ENCODE data around the gene ADK.
"Not testable (repeated sequence)": the region's sequence is repeated elsewhere in the genome, so short reads cannot be mapped to it uniquely, and the experiment has no call there.

Gene ADK

DNA sequence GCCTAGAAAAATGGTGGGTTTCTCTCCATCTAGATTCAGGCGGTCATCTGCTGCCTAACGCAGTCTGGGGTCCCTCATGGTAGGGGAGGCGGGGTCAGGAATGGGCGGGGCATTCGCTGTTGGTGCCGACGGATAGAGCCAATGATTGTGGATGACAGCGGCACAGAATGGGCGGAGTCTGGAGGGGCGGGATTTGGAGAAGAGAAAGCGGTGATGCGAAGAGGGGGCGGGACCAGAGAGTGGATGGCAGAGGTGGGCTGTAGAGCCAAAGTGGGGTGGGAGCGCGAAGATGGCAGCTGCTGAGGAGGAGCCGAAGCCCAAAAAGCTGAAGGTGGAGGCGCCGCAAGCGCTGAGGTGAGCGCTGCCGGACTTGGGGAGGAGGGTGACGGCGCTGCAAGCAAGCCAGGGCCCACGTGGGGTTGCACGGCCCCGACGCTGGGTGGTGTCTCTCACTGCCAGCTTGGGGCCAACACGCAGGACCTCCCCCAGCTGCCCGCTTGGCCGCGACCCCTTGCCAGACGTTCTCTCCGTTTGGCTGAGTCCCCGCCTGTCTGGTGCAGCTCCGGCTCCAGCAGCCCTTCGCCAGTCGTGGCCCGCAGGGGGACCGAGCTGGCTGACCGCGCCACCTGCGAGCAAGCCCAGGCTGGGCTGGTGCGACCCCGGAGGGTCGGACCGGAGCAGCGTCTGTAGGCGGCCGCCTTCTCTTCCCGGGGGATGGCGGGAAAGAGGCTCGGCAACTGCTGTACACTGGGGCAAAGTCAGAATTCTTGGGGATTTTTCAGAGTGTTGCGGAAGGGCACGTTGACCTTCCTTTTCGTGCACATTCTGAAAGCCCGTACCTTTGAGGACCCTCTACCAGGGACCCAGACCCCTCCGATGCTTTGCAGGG is at the start of gene ADK:
TSS of gene ADK (plus strand) at position 232 of the 889 bp plus-strand sequence. CDS start at position 290, 58 bp downstream.
- DNase-seq, result peak; percentile 99

DNA sequence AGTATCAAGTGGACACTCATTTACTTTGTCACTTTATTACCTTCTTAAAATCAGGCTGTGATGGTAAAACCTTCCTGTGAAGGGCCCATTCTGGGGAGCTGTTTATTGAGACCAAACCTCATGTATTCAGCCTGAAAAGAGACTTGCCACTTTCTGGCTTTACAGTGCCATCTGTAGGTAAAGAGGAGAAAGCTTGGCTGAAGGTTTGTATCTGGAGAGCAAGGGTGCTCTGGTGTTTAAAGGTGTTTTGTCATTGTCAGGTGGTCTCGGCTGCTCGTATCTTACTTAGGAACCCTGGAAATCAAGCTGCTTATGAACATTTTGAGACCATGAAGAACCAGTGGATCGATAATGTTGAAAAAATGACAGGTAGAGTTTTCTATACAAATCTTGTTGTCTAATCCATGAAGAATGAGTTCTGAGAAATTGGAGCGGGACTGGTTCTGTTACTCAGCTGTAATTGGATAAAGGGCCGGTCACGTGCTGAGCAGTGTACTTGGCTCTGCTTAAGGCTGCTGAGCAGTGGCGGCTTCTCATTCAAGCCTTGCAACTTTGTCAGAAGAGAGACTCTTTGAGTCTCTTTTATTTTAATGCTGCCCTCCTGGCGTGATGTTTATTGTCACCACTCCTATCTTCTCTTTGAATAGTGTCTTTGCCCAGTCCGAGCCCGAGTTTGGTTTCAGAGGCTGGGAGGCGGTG is 47.3 kb upstream of the ADK start:
- DNase-seq, result peak; percentile 24

DNA sequence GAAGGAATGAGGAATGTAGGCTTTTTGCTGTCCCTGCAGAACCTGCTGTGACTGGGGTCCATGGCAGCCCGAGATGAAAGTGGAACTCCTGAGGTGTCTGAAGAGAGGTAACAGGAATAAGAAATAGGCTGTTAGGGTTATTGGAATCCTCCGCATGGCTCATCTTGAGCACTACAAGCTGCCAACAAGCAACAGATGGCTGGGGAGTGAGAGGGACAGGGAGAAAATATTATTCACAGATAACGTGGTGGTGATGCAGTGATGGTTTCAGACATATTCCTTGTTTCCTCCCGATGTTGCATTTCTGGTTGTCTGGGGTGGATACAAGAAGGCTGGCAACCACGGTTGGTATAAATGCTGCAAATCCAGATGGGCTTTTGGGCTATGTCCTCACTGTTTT is 46.5 kb upstream of the ADK start:
- DNase-seq, result no peak

DNA sequence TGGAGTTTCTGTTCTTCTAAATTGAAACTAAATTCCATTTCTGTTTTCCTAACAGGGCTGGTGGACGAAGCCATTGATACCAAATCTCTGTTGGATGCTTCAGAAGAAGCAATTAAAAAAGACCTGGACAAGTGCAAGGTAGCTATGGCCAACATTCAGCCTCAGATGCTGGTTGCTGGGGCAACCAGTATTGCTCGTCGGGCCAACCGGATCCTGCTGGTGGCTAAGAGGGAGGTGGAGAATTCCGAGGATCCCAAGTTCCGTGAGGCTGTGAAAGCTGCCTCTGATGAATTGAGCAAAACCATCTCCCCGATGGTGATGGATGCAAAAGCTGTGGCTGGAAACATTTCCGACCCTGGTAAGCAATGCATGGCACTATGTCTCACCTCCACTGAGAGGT is 46.0 kb upstream of the ADK start:
- DNase-seq, result no peak

DNA sequence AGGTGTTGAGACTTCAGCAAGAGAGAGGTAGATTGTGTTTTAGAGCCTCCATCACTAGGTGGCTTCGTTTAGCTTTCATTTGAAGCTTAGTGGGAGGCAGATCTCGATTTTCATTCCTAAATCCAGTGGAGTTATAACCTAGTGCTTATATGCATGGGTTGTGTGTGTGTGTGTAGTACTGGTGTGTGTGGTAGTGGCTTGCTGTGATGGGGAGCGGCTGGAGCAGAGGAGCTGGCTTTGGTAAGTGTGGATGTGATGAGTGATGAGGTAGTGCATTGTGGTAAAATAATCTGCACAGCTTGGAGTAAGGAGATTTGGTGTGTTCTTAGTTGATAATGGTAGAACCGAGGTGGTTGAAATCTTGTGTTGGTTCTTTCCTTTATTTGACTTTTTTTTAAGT is 43.6 kb upstream of the ADK start:
- no peak for DNase-seq

DNA sequence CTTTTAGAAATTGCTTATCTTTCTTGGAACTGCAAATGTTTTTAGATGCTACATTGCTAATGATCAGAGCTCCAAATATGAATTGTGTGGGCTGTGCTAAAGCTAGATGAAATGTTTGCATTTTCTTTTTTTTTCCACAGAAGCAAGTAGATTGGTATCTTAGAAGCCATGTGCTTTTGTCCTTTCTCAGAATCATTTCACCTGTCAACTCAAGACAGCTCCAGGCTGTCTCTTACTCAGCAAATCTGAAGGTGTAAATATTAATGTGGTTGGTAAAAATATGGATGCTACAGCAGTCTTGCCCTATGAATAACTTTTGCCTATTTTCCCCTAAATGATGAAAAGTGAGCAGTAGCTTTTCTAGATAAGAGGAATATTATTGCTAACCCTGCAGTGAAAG is 41.6 kb upstream of the ADK start:
- no peak for DNase-seq

DNA sequence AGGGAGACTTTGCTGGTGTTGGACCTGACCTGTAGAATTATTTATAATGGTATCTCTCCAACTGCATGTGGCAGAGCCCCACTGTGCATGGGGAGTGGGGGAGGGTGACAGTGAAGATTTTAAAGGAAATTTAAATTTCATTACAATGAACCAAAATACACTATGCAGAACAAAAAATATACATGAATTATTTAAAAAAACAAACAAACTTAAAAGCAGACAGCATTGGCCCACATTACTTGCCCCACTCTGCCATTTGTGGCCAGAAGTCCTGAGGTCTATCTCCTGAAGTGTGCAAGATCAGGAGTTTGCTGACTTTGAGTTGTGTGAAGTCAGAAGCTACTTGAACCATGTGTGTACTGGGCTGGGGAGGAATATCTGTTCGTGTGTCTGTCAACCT is 40.9 kb upstream of the ADK start:
- DNase-seq, result no peak

DNA sequence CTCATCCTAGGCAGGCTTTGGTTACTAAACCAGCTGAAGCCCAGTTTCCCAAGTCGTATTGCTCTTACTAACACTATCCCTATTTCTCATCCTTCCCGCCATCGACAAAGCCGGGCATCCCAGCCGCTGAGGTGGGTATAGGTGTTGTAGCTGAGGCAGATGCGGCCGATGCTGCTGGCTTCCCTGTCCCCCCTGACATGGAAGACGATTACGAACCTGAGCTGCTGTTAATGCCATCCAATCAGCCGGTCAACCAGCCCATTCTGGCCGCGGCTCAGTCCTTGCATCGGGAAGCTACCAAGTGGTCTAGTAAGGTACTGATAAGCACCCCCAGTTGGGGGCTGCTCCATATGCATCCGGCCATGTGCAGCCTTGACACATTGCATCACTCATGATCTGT is 39.2 kb upstream of the ADK start:
- DNase-seq, result no peak

DNA sequence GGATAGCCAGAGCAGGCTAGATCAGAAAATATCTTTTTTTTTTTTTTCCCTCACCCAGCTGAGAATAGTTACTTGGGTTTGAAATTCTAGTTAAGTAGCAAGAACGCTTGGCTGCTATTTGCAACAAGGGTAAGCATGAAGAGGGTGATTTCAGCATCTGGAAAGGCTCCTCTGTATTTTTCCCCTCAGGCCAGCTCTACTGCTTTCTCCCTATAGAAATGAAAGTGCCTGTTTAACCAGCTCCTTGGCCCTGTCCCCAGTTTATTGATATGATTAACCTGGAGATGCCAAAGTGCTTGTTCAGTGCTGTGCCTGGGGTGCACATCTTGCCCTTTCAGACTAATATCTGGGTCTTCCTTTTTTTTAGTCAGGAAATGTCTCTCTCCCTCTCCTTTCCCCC is 37.5 kb upstream of the ADK start:
- DNase-seq, result no peak

DNA sequence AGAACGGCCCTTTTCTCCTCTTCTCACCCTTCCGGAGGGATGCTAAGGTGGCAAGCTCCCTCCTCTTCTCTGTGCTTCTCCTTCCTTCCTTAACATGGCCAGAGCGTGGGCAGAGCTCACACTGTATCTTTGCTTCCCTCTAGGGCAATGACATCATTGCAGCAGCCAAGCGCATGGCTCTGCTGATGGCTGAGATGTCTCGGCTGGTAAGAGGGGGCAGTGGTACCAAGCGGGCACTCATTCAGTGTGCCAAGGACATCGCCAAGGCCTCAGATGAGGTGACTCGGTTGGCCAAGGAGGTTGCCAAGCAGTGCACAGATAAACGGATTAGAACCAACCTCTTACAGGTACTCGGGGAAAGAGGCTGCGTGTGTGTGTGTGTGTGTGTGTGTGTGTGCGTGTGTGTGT is 37.0 kb upstream of the ADK start:
- DNase-seq, result peak; percentile 16

DNA sequence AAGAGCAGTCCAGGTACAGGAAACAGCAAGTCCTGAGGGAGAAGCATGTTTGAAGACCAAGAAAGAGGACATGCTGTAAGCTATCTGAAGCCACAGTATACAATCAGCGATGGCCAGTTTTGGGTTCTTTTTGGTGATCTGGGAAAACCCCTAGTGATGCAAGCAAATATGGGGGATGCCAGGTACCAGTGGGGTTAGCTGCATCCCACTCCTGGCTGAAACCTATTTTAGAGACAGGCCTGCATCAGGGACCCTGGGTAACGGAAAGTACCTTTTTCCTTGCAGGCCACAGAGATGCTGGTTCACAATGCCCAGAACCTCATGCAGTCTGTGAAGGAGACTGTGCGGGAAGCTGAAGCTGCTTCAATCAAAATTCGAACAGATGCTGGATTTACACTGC is 33.3 kb upstream of the ADK start:
- DNase-seq, result no peak

DNA sequence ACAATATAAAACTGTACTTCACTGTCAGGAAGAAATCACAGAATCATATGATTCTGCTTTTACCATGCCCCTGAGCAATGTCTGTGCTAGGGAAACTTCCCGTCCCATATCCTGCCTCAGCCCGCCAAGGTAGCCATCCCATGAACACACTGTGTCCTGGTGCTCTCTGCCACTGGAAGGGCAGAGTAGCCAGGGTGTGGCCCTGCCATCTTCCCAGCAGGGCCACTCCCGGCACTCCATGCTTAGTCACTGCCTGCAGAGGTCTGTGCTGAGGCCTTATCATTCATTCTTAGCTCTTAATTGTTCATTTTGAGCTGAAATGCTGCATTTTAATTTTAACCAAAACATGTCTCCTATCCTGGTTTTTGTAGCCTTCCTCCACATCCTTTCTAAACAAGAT is 32.2 kb upstream of the ADK start:
- no peak for DNase-seq

DNA sequence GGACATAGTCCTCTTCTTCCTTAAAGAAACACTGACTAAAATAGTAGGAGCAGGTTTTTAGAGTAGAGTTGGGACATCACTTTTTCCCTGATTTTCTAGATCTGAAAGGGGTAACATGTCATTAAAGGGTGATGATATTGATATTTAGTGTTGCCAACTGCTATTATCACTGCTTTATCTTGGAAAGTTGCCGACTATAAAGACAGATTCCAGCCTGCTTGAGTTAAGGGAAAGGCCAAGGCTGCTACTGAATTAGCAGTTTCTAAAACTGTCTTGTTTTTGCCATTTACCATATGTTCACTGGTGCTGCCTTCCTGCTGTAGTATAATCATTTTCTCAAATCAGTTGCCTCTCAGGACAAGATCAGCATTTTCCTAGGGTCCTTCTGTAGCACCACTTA is 30.1 kb upstream of the ADK start:
- DNase-seq, result no peak

DNA sequence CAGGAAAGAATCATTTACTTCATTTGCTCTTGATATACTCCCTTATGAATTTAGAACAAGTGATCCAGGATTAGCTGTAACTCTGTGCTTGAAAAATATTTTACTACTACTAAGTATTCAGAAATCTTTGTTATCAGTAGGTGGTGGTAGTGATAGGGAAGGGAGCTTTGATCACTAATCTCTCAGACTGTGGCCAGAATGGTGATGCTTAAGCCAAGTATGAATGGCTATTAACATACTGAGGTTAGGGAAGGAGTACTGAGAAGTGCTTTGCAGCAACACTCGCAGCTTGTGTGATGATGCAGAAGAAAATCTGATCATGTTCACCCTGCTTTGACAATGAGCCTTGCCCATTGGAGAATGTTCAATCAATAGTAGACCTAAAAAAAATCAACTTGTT is 29.7 kb upstream of the ADK start:
- no peak for DNase-seq

DNA sequence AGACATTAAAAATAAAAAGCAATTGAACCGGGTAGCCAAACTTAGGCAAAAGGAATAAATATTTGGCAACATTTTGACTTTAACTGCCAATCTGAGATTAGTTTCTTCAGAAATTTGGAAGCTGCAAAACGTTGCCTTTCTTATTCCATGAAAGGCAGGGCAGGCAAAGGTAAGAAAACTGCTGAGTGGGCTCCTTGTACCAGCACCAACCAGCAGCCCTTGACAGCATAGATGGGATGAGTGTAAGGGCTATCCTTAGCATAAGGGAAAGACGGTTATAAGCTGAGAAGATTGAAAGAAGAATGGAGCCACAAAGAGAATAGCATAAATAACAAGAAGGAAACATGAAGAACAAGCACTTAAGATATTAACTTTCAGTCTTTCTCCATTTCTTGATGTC is 29.0 kb upstream of the ADK start:
- no peak for DNase-seq

DNA sequence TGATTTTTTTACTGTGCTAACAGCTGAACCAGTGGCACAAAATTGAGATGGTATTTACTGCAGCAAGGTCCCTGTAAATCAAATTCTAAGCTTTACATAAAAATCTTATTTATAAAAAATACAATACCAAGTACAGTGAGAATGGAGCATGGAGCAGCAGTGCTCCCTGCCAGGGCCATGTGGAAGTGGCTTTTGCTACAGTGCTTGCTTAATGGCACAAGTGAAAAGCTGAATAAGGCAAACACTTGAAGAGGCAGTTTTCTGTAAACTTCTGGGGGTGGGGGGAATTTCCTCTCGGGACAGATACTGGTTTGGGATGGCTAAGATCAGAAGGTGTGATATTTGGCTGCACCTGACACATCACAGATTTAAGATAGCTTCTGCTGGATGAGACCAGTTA is 27.9 kb upstream of the ADK start:
- no peak for DNase-seq

DNA sequence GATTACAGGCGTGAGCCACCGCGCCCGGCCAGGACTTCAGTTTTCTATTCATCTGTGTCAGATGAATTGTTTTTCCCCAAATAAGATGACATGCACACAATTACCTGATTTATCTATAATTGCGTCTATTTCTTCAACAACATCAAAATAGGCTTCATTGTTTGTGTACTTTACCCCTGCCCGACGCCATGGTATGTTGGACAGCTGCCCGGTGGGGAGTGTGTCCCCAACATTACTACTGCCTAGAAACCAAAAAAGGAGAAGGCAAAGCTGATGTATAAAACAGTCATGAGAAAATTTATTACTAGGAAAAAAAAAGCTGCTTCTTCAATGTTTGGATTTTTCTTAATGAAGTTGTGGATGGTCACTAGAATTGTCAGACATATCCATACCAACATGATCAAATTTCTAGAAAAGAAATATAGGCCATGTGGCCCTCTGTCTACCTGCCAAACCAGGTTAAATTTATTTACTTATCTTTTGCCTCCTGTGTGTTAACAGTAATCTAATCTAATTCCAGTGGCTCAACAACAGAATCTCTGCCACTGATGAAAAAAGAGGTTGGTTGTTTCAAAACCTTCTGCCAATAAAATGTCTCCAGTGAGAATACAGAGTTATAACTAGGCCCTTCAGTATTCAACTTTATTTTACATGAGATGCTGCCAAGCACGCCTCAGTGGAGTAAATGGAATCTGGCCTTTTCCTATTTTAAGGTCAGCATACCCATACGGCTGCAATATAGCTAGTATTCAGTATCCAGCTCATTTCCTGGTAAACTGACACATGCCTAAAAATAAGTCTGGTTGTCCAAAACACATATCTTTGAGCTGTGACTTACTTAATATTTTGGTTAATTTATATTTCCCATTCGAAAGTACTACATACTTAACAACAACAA is 16.8 kb upstream of the ADK start:
- no peak for DNase-seq

DNA sequence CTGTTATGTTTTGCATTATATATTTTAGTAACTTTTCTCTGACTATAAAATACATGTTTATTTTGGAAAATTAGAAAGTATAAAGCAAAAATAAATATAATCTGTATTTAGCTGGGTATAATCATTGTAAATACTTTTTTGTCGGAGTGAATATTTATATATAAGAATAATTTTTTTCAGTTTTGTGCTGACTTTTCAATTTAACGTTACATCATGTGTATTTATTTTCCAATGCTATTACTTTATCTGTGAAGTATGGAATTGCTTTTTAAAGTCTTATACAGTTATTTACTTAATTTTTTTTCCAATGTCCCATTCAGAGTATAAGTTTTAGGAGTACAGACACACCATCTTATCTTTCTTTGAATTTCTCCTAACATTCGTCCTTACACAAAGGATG is 15.6 kb upstream of the ADK start:
- no peak for DNase-seq

DNA sequence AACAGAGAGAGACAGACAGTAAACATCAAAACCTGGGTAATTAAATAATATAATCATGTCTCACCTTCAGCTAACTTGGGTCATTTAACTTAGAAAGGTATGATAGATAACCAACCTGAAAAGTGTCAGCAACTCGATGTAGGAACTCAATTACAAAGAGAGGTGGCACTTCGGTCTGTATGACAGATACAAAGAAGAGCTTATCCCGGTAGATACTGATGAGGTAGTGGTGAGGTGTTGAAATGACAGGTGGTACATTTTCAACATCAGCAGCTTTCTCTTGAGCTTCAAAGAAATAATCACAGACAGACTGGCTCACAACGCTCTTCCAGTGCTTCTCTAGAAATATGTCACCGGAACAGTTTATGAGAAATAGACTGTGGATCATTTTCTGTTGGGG is 13.0 kb upstream of the ADK start:
- no peak for DNase-seq

DNA sequence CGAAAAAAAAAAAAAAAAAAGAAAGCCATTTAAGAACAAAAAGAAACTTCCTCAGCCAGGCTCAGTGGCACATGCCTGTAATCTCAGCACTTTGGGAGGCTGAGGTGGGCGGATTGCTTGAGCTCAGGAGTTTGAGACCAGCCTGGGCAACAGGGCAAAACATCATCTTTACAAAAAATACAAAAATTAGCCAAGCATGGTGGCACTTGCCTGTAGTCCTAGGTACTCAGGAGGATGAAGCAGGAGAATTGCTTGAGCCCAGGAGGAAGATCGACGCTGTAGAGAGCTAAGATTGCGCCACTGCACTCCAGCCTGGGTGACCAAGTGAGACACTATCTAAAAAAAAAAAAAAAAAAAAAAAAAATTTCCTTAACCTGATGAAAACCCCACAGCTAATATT is 12.4 kb upstream of the ADK start:
- DNase-seq, result not testable (repeated sequence)

DNA sequence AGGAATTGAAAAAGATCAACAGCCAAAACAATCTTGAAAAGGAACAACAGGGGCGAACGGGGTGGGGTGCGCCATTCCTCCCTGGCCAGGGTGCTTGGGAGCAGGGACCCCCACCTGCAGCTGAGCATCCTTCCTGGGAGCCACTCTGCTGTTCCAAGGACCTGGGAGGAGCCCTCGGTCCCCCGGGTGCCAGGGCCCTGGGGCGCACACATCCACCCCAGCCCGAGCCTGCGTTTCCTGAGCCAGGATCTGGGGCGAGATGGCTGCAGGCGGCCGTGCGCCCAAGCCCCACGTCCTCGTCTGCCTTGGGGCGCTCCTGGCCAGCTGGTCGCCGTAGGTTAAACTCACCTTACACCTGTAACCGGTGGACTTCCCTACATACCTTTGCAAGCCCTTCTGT is 11.0 kb upstream of the ADK start:
- DNase-seq, result no peak

DNA sequence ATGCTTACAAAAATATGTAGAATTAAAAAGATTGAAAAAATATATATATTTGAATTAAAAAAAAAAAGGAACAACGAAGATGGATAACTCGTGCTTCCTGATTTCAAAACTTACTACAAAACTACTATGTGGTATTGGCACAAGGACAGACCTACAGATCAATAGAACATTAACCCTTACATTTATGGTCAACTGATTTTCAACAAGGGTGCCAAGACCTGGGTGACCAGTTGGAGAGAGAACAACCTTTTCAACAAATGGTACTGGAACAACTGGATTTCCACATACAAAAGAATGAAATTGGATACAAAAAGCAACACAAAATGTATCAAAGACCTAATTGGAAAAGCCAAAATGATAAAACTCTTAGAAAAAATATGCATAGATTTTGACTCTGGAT is 10.5 kb upstream of the ADK start:
- DNase-seq, result no peak

DNA sequence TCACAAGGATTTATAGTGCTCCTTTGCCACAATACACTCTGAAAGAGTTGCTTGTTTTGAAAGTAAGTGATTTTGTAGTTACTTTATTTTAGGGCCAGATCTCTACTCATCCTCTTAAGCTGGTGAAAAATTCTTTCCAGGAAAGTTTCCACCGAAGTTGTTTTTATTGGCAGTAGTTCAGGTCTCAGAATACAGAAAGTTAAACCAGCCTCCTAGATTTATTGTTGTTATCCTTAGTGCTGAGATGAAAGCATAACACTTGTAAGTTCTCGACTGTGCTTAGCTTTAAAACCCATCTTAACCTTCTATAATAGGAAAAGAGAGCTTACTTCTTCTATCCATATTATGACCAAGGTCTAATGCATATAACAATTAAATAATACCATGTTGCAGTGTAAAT is 5.9 kb upstream of the ADK start:
- no peak for DNase-seq

DNA sequence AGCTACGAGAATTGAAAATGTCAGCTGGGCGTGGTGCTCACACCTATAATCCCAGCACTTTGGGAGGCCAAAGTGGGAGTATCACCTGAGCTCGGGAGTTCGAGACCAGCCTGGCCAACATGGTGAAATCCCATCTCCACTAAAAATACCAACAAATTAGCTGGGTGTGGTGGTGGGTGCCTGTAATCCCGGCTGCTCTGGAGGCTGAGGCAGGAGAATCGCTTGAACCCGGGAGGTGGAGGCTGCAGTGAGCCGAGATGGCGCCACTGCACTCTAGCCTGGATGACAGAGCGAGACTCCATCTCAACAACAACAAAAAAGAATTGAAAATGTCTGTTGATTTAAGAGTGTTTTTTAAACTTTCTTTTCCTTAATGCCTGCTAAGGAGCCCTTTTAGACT is 4.0 kb upstream of the ADK start:
- not testable (repeated sequence) for DNase-seq
